ENCODE results near the gene FCF1. TPM values are rescaled to one million over a fixed set of nuclear protein-coding genes. Genes with fewer than 3 reads are reported as not detected.
A peak's percentile ranks its signal among the peaks of the same experiment; 100 is the strongest.

FCF1 gene
- total RNA-seq: 10 to 100 TPM; 35.4 to 51.2 (median 39.3) TPM

DNA sequence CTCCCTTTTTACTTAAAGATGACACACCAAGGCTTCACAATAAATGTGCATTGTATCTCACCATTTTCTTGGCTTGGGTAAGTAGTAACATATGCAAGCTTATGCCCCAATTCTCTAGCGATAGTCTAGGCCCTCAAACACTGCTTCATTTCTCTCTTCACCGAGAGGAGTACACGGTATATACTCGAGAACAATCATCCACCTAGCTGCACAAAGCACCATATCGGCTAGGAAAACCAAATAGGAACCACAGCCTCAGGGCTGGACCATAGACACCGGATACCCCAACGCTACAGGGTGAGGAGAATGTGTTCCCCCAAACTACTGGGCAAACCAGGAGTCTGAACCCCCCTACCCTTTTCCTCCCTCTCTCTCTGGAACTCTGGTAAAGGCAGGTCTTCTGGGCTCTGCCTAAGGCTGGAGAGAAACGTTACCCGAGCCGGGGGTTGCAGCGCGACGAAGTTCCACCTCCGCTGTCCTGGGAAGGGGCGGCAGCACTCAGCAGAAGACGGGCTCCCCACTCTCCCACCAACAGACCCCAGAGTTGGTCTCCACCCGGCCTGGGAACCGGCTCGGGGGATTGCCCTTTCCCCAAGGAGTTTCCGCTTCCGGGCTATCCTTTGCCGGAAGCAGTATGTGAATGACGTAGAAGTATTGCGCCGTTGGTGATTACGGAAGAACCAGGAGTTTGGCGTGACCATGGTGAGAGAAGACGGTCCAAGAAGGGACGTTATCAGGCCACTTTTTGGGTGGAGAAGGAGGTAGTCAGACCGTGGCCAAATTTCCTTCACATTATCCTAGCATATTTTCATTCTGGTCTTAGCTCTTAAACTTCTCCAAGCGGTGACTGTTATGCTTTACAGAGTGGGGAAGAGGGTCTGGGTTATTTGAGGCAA, at the start of gene FCF1, which contains the start of gene AREL1:
Gene FCF1 (plus strand): TSS at position 646 of the 896 bp plus-strand sequence. CDS start 54 bp downstream, at position 700.
Gene AREL1 (minus strand): TSS at position 582 of the 896 bp plus-strand sequence. CDS start 27,465 bp downstream, outside the sequence.
- DNase-seq: peak; percentile 73 to 74
- intact Hi-C loops (cut with DNase I): loop anchor here (5.0 kb wide), 1 partner anchor 210 kb away; no protein-coding TSS in a partner anchor
- H3K27me3 ChIP-seq: no peaks in the 10 kb centered on the region
- H3K4me1 ChIP-seq: peaks cover 15 to 37% of the 10 kb centered on the region in 2 donors
- 0% methylated on average over 20 to 31 of the region's 31 CpGs for WGBS, 2 donors
- H3K4me3 ChIP-seq (replicated peaks in 1 of 3): peak within 1 kb of the TSS; percentile 23 to 69 (median 34)
- peak within 1 kb of the TSS; percentile 10 to 83 (median 51) for H3K27ac ChIP-seq
- H3K9me3 ChIP-seq: no peaks in the 10 kb centered on the region
- TF ChIP-seq POLR2A (IDR thresholded peaks at IDR 0.05): peak in 1 of 2 donors; percentile 62
- TF ChIP-seq, protein P1, sequence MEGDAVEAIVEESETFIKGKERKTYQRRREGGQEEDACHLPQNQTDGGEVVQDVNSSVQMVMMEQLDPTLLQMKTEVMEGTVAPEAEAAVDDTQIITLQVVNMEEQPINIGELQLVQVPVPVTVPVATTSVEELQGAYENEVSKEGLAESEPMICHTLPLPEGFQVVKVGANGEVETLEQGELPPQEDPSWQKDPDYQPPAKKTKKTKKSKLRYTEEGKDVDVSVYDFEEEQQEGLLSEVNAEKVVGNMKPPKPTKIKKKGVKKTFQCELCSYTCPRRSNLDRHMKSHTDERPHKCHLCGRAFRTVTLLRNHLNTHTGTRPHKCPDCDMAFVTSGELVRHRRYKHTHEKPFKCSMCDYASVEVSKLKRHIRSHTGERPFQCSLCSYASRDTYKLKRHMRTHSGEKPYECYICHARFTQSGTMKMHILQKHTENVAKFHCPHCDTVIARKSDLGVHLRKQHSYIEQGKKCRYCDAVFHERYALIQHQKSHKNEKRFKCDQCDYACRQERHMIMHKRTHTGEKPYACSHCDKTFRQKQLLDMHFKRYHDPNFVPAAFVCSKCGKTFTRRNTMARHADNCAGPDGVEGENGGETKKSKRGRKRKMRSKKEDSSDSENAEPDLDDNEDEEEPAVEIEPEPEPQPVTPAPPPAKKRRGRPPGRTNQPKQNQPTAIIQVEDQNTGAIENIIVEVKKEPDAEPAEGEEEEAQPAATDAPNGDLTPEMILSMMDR (IDR thresholded peaks at IDR 0.05): peak in 2 of 6 experiments; percentile 8 to 16
- H3K36me3 ChIP-seq: peaks cover 7 to 15% of the 10 kb centered on the region in 2 donors

DNA sequence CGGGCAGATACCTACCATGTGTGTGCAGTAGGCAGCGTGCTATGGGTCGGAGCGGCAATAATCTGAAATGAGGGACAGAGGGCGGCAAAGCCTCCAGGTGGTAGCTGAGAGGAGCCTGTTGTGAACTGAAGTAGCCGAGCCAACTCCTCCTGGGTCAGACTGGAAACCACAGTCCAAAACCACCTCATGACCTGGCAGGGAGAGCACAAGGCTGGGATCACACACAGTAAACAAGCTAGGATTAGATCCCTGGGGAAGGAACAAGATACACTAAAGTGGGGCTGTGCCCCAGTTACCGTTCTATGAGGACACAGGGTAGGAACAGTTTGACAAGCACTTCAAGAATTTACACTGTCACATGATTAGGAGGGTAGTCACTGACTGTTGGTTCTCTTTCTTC, 49.1 kb upstream of the FCF1 start:
- H3K9me3 ChIP-seq: no peaks in the 10 kb centered on the region
- DNase-seq: no peak
- no peaks in the 10 kb centered on the region for H3K27me3 ChIP-seq
- no peak overlapping the region for H3K27ac ChIP-seq
- H3K4me1 ChIP-seq: peaks cover 7 to 9% of the 10 kb centered on the region in 2 donors
- no peak overlapping the region for H3K4me3 ChIP-seq (replicated peaks in 1 of 3)
- peaks cover 38 to 42% of the 10 kb centered on the region in 2 donors for H3K36me3 ChIP-seq
- 95 to 96% methylated on average over 7 of the region's 7 CpGs for WGBS, 2 donors
- TF ChIP-seq, protein P1 (IDR thresholded peaks at IDR 0.05): no peak
- no peak for TF ChIP-seq POLR2A (IDR thresholded peaks at IDR 0.05)
- intact Hi-C loops (cut with DNase I): no loop called here

DNA sequence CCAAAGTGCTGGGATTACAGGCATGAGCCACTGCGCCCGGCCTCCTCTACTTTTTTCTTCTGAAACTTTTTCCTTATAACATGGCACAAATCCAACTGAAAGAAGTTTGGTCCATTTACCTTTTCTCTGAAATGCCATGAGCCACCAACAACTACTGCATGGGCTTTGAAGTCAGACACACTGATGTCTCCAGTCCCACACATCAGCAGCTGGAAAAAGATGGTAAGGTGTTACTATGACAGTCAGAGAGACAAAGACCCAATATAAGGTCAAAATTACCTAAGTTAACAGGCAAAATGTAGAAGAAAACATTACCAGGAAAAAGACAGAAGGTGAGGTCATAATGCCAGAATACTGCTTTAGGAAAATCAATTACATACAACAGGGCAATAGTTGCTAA, 48.2 kb upstream of the FCF1 start:
- Histone ChIP-seq H3K36me3 (peaks cover 46 to 50% of the 10 kb centered on the region in 2 donors), H3K27ac (no peak overlapping the region), H3K4me1 (peaks cover 6 to 8% of the 10 kb centered on the region in 2 donors), H3K27me3 (no peaks in the 10 kb centered on the region), H3K9me3 (no peaks in the 10 kb centered on the region), H3K4me3 (replicated peaks in 1 of 3) (no peak overlapping the region)
- TF ChIP-seq, protein P1 (IDR thresholded peaks at IDR 0.05): no peak
- no peak for TF ChIP-seq POLR2A (IDR thresholded peaks at IDR 0.05)
- no peak for DNase-seq
- intact Hi-C loops (cut with DNase I): no loop called here
- 98 to 100% methylated on average over 2 of the region's 2 CpGs for WGBS, 2 donors

DNA sequence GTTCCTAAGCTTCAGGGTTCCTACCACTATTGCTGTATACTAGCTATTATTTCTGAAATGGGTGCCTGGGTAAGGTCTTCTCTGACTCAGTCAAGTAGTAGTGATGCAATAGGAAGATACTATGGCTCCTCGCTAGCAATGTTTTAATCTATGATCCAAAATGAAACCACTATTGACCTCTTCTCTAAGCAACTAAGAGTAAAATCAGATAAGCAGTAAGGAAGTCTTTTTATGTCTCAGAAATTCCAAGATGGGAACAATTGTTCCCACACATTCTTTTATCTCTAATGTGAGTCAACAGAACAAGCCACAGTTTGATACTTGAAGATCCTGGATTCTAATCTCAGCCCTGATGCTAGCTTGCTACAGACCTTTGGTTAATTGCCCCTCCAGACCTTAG, 45.2 kb upstream of the FCF1 start:
- H3K4me1 ChIP-seq: no peaks in the 10 kb centered on the region
- no peak overlapping the region for H3K27ac ChIP-seq
- TF ChIP-seq POLR2A (IDR thresholded peaks at IDR 0.05): no peak
- TF ChIP-seq, protein P1 (IDR thresholded peaks at IDR 0.05): no peak
- H3K36me3 ChIP-seq: peaks cover 56 to 58% of the 10 kb centered on the region in 2 donors
- no peak for DNase-seq
- no peak overlapping the region for H3K4me3 ChIP-seq (replicated peaks in 1 of 3)
- H3K9me3 ChIP-seq: no peaks in the 10 kb centered on the region
- 97 to 100% methylated on average over 1 of the region's 1 CpG for WGBS, 2 donors
- intact Hi-C loops (cut with DNase I): no loop called here
- H3K27me3 ChIP-seq: no peaks in the 10 kb centered on the region

DNA sequence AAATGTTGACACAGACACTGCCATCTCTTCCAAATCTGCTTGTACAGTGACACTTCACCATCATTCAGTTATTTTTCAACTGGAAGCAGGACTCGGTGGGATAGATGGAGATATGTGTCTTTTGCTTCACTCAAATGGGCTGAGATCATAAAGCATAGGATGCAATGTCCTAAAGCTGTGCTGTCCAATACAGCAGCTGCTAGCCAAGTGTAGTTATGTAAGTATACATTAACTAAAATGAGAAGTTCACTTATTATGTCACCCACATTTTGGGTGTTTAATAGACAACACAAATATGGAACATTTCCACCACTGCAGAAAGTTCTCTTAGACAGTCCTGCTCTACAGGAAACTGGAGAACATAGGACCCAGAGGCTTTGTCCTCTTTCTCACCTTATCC, 43.7 kb upstream of the FCF1 start:
- Histone ChIP-seq H3K4me1 (no peaks in the 10 kb centered on the region), H3K27me3 (no peaks in the 10 kb centered on the region), H3K27ac (no peak overlapping the region), H3K9me3 (no peaks in the 10 kb centered on the region), H3K36me3 (peaks cover 55 to 57% of the 10 kb centered on the region in 2 donors), H3K4me3 (replicated peaks in 1 of 3) (no peak overlapping the region)
- intact Hi-C loops (cut with DNase I): no loop called here
- no peak for TF ChIP-seq POLR2A (IDR thresholded peaks at IDR 0.05)
- TF ChIP-seq, protein P1 (IDR thresholded peaks at IDR 0.05): no peak
- 88 to 95% methylated on average over 1 of the region's 1 CpG for WGBS, 2 donors
- DNase-seq: no peak
